ENCODE results near the gene STX5. TPM values are rescaled to one million over a fixed set of nuclear protein-coding genes. Genes with fewer than 3 reads are reported as not detected.

Gene STX5
- total and polyA plus RNA-seq, 10 of the 15 experiments (the other 5 are each of a cell fraction or from before 2014, with no cell fraction given), result 3.8 to 35.4 (median 27.4) TPM

DNA sequence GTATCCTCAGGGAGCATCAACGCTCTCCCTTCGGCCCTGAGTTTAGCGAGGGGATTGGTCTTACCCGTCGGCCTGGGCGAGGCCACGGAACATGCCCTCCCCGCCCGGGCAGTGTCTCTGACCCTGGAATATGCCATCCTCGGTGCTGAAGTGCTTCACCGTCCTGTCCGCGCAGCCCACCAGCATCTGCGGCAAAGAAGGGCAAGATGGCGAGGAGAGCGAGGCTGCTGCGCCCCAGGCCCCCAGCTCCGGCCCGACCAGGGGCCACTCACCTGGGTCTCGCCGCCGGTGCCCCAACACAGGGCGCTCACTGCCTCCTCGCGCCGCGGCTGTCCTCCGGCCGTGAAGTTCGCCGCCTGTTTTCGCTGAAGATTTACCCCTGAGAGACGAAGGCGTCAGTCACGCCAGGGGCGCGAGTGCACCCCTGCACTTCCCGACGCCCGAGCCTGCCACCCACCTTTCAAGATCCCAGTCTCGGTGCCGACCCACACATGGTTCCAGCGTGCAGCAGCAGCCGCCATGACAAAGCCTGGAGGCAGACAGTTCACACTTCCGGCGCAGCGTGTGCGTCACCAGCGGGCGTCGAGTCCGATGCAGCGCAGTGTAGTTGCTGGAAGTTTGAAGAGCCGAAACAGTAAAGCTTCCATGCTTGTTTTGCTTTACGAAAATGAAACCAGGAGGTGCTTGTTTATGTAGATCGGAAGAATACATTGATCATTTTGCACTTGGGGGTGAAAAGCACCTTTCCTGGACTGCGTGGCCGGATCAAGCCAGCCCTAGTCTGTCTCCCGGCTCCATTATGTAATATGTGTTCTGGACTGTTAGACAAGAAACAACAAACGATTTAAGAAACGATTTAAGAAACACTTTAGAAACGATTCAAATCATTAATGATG is 7.4 kb upstream of the STX5 start, which contains the start of gene WDR74 (continued):
- no peak for TF ChIP-seq ZNF384 (IDR thresholded peaks at IDR 0.05; ENCODE audit: borderline replicate concordance, low read depth, low read length)
- TF ChIP-seq STAT1 (conservative IDR thresholded peaks at IDR 0.05), result 0 out of 2 replicates have a peak, but pooled peaks have one; percentile 25
- peak; percentile 63; the same call in 1 of the 2 replicates for TF ChIP-seq TCF12 (IDR thresholded peaks at IDR 0.05; ENCODE audit: low read depth, low read length)
- TF ChIP-seq GATAD2B (conservative IDR thresholded peaks at IDR 0.05; ENCODE audit: low read depth), result peak; percentile 36; the same call in 1 of the 2 replicates
- TF ChIP-seq IKZF1 (conservative IDR thresholded peaks at IDR 0.05), result peak; percentile 82
- no peak for TF ChIP-seq FOXM1 (IDR thresholded peaks at IDR 0.05; ENCODE audit: low read depth, low read length)
- no peak for TF ChIP-seq SMC3 (IDR thresholded peaks at IDR 0.05; ENCODE audit: borderline replicate concordance, low read length)
- no peak for TF ChIP-seq SMARCA5 (IDR thresholded peaks at IDR 0.05)
- 0 out of 2 replicates have a peak, but pooled peaks have one; percentile 22 for TF ChIP-seq MEF2A (IDR thresholded peaks at IDR 0.05; ENCODE audit: insufficient read depth, low read depth, low read length)
- peak; percentile 99 for TF ChIP-seq SIN3A (IDR thresholded peaks at IDR 0.05; ENCODE audit: low read depth, low read length)
- TF ChIP-seq, protein P1, sequence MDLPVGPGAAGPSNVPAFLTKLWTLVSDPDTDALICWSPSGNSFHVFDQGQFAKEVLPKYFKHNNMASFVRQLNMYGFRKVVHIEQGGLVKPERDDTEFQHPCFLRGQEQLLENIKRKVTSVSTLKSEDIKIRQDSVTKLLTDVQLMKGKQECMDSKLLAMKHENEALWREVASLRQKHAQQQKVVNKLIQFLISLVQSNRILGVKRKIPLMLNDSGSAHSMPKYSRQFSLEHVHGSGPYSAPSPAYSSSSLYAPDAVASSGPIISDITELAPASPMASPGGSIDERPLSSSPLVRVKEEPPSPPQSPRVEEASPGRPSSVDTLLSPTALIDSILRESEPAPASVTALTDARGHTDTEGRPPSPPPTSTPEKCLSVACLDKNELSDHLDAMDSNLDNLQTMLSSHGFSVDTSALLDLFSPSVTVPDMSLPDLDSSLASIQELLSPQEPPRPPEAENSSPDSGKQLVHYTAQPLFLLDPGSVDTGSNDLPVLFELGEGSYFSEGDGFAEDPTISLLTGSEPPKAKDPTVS (IDR thresholded peaks at IDR 0.05; ENCODE audit: low read depth, low read length), result 0 out of 2 replicates have a peak, but pooled peaks have one; percentile 30
- TF ChIP-seq SMAD5 (IDR thresholded peaks at IDR 0.05; ENCODE audit: low read depth), result peak; percentile 95
- 0 out of 2 replicates have a peak, but pooled peaks have one; percentile 59 for TF ChIP-seq CBFB (IDR thresholded peaks at IDR 0.05; ENCODE audit: low read depth)
- 0 out of 2 replicates have a peak, but pooled peaks have one; percentile 46 for TF ChIP-seq DPF2 (IDR thresholded peaks at IDR 0.05)
- peak; percentile 82; the same call in 1 of the 2 replicates for TF ChIP-seq RB1 (IDR thresholded peaks at IDR 0.05; ENCODE audit: borderline replicate concordance)
- no peak for TF ChIP-seq SREBF1 (IDR thresholded peaks at IDR 0.05; ENCODE audit: low read length)
- peak in 1 of 2 experiments; percentile 38; a peak in 1 of 3 replicates for TF ChIP-seq EGR1 (IDR thresholded peaks at IDR 0.05; ENCODE audit: borderline replicate concordance in 1 of 2, low read depth in 2 of 2, low read length in 2 of 2)
- TF ChIP-seq KLF5 (IDR thresholded peaks at IDR 0.05; ENCODE audit: partially characterized antibody), result peak; percentile 95
- peak; percentile 100 for TF ChIP-seq CREM (IDR thresholded peaks at IDR 0.05; ENCODE audit: low read depth)
- no peak for TF ChIP-seq KDM1A (IDR thresholded peaks at IDR 0.05; ENCODE audit: borderline replicate concordance)
- TF ChIP-seq ATF7 (IDR thresholded peaks at IDR 0.05; ENCODE audit: low read depth), result peak; percentile 65
- TF ChIP-seq HDGF (IDR thresholded peaks at IDR 0.05), result peak; percentile 85; the same call in 1 of the 2 replicates
- peak; percentile 95 for TF ChIP-seq MYC (IDR thresholded peaks at IDR 0.05; ENCODE audit: insufficient read depth, insufficient read length, insufficient replicate concordance, low read length, severe bottlenecking)
- TF ChIP-seq, protein P2, sequence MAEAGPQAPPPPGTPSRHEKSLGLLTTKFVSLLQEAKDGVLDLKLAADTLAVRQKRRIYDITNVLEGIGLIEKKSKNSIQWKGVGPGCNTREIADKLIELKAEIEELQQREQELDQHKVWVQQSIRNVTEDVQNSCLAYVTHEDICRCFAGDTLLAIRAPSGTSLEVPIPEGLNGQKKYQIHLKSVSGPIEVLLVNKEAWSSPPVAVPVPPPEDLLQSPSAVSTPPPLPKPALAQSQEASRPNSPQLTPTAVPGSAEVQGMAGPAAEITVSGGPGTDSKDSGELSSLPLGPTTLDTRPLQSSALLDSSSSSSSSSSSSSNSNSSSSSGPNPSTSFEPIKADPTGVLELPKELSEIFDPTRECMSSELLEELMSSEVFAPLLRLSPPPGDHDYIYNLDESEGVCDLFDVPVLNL (IDR thresholded peaks at IDR 0.05; ENCODE audit: low read depth, low read length), result no peak
- peak; percentile 93 for TF ChIP-seq GABPA (IDR thresholded peaks at IDR 0.05; ENCODE audit: low read depth)
- TF ChIP-seq, protein P3, sequence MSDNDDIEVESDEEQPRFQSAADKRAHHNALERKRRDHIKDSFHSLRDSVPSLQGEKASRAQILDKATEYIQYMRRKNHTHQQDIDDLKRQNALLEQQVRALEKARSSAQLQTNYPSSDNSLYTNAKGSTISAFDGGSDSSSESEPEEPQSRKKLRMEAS (IDR thresholded peaks at IDR 0.05; ENCODE audit: low read depth, low read length), result peak; percentile 99
- TF ChIP-seq SIX5 (IDR thresholded peaks at IDR 0.05; ENCODE audit: low read depth, low read length, severe bottlenecking), result peak; percentile 64
- TF ChIP-seq PAX5 (IDR thresholded peaks at IDR 0.05; ENCODE audit: borderline replicate concordance, low read depth, low read length), result peak; percentile 58; the same call in 1 of the 2 replicates
- TF ChIP-seq RAD51 (IDR thresholded peaks at IDR 0.05), result peak; percentile 26; the same call in 1 of the 2 replicates
- peak; percentile 94 for TF ChIP-seq TAF1 (IDR thresholded peaks at IDR 0.05; ENCODE audit: borderline replicate concordance, low read depth, low read length)
